ENCODE data around the gene STK24. TPM values are rescaled to one million over a fixed set of nuclear protein-coding genes. Genes with fewer than 3 reads are reported as not detected.

STK24 gene
- polyA plus RNA-seq, 1 of the 3 experiments (the other 2 are of a cell fraction): 30.5 TPM

- Histone ChIP-seq H3K9me3 (no peaks in the 10 kb centered on the region), H3K27ac (ENCODE audit: low read depth in 2 of 2, low read length in 1 of 2) (no peak overlapping the region), H3K4me2 (no peak overlapping the region), H3K9me2 (no peaks in the 10 kb centered on the region), H3F3A (replicated peaks; ENCODE audit: insufficient read depth) (peaks cover 5% of the 10 kb centered on the region), H3K4me3 (ENCODE audit: low read depth in 2 of 2, low read length in 1 of 2) (no peak overlapping the region), H3K9ac (no peak overlapping the region), H2AFZ (ENCODE audit: low read depth) (no peak overlapping the region), H3K36me3 (replicated peaks in 1 of 2; ENCODE audit: control insufficient read depth in 1 of 2, insufficient read depth in 2 of 2, low read length in 1 of 2) (peaks cover 7 to 45% of the 10 kb centered on the region in 2 experiments), H4K20me1 (ENCODE audit: insufficient read depth) (peaks cover 3% of the 10 kb centered on the region; the same call in 1 of the 2 replicates), H3K27me3 (ENCODE audit: insufficient read depth) (no peaks in the 10 kb centered on the region), H3K79me2 (ENCODE audit: insufficient read depth) (no peaks in the 10 kb centered on the region), H3K4me1 (ENCODE audit: control insufficient read depth in 1 of 2, insufficient read depth in 2 of 2, low read depth in 1 of 2, low read length in 1 of 2) (peaks cover 3 to 8% of the 10 kb centered on the region in 2 experiments; a peak in 2 of 4 replicates)
- ChIA-PET CTCF (interaction anchor here (0.7 to 9.3 kb wide), 24 partner anchors 9 to 589 kb away, joined by 3 to 164 read pairs (median 8); partner anchors contain the start of gene STK24), POLR2A (no interaction called here)
- WGBS (ENCODE audit: low lambda C conversion rate): 97% methylated on average over 16 of the region's 16 CpGs
- no peak for DNase-seq
- TF ChIP-seq RAD21 (IDR thresholded peaks at IDR 0.05; ENCODE audit: low read length) (no peak), ZBTB33 (IDR thresholded peaks at IDR 0.05; ENCODE audit: borderline replicate concordance, low read depth) (no peak), FOXJ3 (CRISPR knock-in tag; IDR thresholded peaks at IDR 0.05) (no peak), TAF1 (IDR thresholded peaks at IDR 0.05; ENCODE audit: borderline replicate concordance, low read depth, low read length) (no peak), EP300 (IDR thresholded peaks at IDR 0.05; ENCODE audit: borderline replicate concordance in 1 of 2, low read depth in 1 of 2, low read length in 1 of 2) (no peak), IRF3 (IDR thresholded peaks at IDR 0.05; ENCODE audit: low read depth, low read length) (no peak), RCOR1 (IDR thresholded peaks at IDR 0.05; ENCODE audit: low read length) (no peak), RFX5 (IDR thresholded peaks at IDR 0.05; ENCODE audit: low read length) (no peak), USF2 (IDR thresholded peaks at IDR 0.05; ENCODE audit: borderline replicate concordance, low read depth, low read length) (no peak)
These were observed 132.5 kb downstream of the STK24 start for GRCh38 chr13:98444381-98444780.

- H3K4me3 ChIP-seq (ENCODE audit: low read depth in 2 of 2, low read length in 1 of 2): no peak overlapping the region
- H3K4me1 ChIP-seq (ENCODE audit: control insufficient read depth in 1 of 2, insufficient read depth in 2 of 2, low read depth in 1 of 2, low read length in 1 of 2): peaks cover 3 to 8% of the 10 kb centered on the region in 2 experiments; a peak in 2 of 4 replicates
- DNase-seq: no peak
- H3K9ac ChIP-seq: peak overlapping the region; percentile 25; the same call in 1 of the 2 replicates
- peaks cover 5% of the 10 kb centered on the region for H3F3A ChIP-seq (replicated peaks; ENCODE audit: insufficient read depth)
- ChIA-PET CTCF (interaction anchor here (0.7 to 9.3 kb wide), 9 partner anchors 8 to 588 kb away, joined by 3 to 164 read pairs (median 23); partner anchors contain the start of gene STK24), POLR2A (no interaction called here)
- no peaks in the 10 kb centered on the region for H3K9me3 ChIP-seq
- peaks cover 1 to 42% of the 10 kb centered on the region in 2 experiments for H3K36me3 ChIP-seq (replicated peaks in 1 of 2; ENCODE audit: control insufficient read depth in 1 of 2, insufficient read depth in 2 of 2, low read length in 1 of 2)
- peak overlapping the region in 1 of 2 experiments; percentile 48; a peak in 2 of 4 replicates for H3K27ac ChIP-seq (ENCODE audit: low read depth in 2 of 2, low read length in 1 of 2)
- H3K79me2 ChIP-seq (ENCODE audit: insufficient read depth): no peaks in the 10 kb centered on the region
- H2AFZ ChIP-seq (ENCODE audit: low read depth): no peak overlapping the region
- peaks cover 3% of the 10 kb centered on the region; the same call in 1 of the 2 replicates for H4K20me1 ChIP-seq (ENCODE audit: insufficient read depth)
- H3K9me2 ChIP-seq: no peaks in the 10 kb centered on the region
- WGBS (ENCODE audit: low lambda C conversion rate): 91% methylated on average over 17 of the region's 21 CpGs
- no peaks in the 10 kb centered on the region for H3K27me3 ChIP-seq (ENCODE audit: insufficient read depth)
- peak overlapping the region; percentile 33; the same call in 1 of the 2 replicates for H3K4me2 ChIP-seq
- TF ChIP-seq ZBTB33 (IDR thresholded peaks at IDR 0.05; ENCODE audit: borderline replicate concordance, low read depth) (no peak), TAF1 (IDR thresholded peaks at IDR 0.05; ENCODE audit: borderline replicate concordance, low read depth, low read length) (no peak), TEAD4 (IDR thresholded peaks at IDR 0.05; ENCODE audit: borderline replicate concordance, insufficient read depth) (no peak), FOSL2 (IDR thresholded peaks at IDR 0.05; ENCODE audit: borderline replicate concordance, low read depth) (no peak), SIN3A (IDR thresholded peaks at IDR 0.05; ENCODE audit: borderline replicate concordance, low read depth, low read length) (no peak), GATA2 (CRISPR knock-in tag; IDR thresholded peaks at IDR 0.05) (no peak), IRF3 (IDR thresholded peaks at IDR 0.05; ENCODE audit: low read depth, low read length) (no peak), YY1 (IDR thresholded peaks at IDR 0.05; ENCODE audit: low read depth) (no peak), USF1 (IDR thresholded peaks at IDR 0.05; ENCODE audit: borderline replicate concordance, low read depth) (no peak), POLR2AphosphoS5 (IDR thresholded peaks at IDR 0.05; ENCODE audit: low read depth, low read length) (no peak), NFIC (IDR thresholded peaks at IDR 0.05; ENCODE audit: borderline replicate concordance) (no peak), RCOR1 (IDR thresholded peaks at IDR 0.05; ENCODE audit: low read length) (no peak)
These were observed 133.0 kb downstream of the STK24 start for GRCh38 chr13:98443800-98444325.
